Measurements from ENCODE around the gene FNIP1. TPM values are rescaled to one million over a fixed set of nuclear protein-coding genes. Genes with fewer than 3 reads are reported as not detected.

FNIP1 gene
- total and polyA plus RNA-seq, 9 of the 15 experiments (the other 6 are each of a cell fraction or from before 2014, with no cell fraction given) = 5.0 to 32.8 (median 18.4) TPM

GRCh38 chr5:131633830-131634229 is 163.0 kb downstream of the FNIP1 start:
- POLR2A ChIA-PET = interaction anchor here (1.1 to 1.8 kb wide), 2 partner anchors 10 to 165 kb away, joined by 3 to 5 read pairs; no protein-coding TSS in a partner anchor
- no TSS peak for BruUV-seq (replicated peaks)
- DNase-seq (ENCODE audit: extremely low read depth in 1 of 4, low spot score in 3 of 4) = peak in 1 of 4 experiments; percentile 38
- Histone ChIP-seq H3K4me3 (peak overlapping the region; percentile 70), H2AFZ (ENCODE audit: low read depth, low read length) (no peak overlapping the region), H3K9me1 (ENCODE audit: control insufficient read depth, insufficient read depth, low read length) (peaks cover 4% of the 10 kb centered on the region), H3K36me3 (ENCODE audit: control insufficient read depth, insufficient read depth, low read length) (peaks cover 15% of the 10 kb centered on the region), H3K9ac (ENCODE audit: insufficient read depth in 1 of 2, low read depth in 2 of 2, low read length in 2 of 2) (peak overlapping the region in 1 of 2 experiments; percentile 92; a peak in 3 of 4 replicates), H4K20me1 (replicated peaks; ENCODE audit: control insufficient read depth, insufficient read depth, low read length) (peaks cover 20% of the 10 kb centered on the region), H3K4me1 (replicated peaks in 1 of 2; ENCODE audit: control insufficient read depth in 2 of 2, insufficient read depth in 2 of 2, low read length in 2 of 2) (peaks cover 26 to 46% of the 10 kb centered on the region in 2 experiments; a peak in 4 of 5 replicates), H3K27ac (ENCODE audit: extremely low read depth, low read depth, low read length) (peak overlapping the region; percentile 99), H3K79me2 (ENCODE audit: control insufficient read depth, insufficient read depth, low read length) (peaks cover 62% of the 10 kb centered on the region), H3K9me3 (replicated peaks; ENCODE audit: control insufficient read depth, insufficient read depth, low read depth, low read length) (no peaks in the 10 kb centered on the region), H3K27me3 (ENCODE audit: control insufficient read depth in 2 of 2, insufficient read depth in 2 of 2, low read length in 2 of 2) (no peaks in the 10 kb centered on the region), H3K4me2 (ENCODE audit: insufficient read depth, low read length) (peak overlapping the region; percentile 99)
- in situ Hi-C loops (cut with MboI) = no loop called here
- ATAC-seq = no peak
- no peak for FAIRE-seq
- under 1% methylated on average over 5 of the region's 5 CpGs for WGBS (ENCODE audit: insufficient coverage, low coverage, missing lambda C conversion rate)
- CTCF ChIA-PET (ENCODE audit: low intra/inter-chr PET ratio) = no interaction called here
- intact Hi-C loops (cut with micrococcal nuclease) = loop anchor here (2.0 kb wide), 2 partner anchors 45 to 163 kb away; partner anchors contain the start of gene FNIP1
- TF ChIP-seq POLR2H (tag; IDR thresholded peaks at IDR 0.05; ENCODE audit: low read depth) (peak; percentile 18), ZNF668 (CRISPR knock-in tag; IDR thresholded peaks at IDR 0.05) (no peak), ELF1 (tag; IDR thresholded peaks at IDR 0.05) (peak; percentile 9; the same call in 1 of the 2 replicates), YY1 (IDR thresholded peaks at IDR 0.05; ENCODE audit: borderline replicate concordance in 1 of 3, control insufficient read depth in 1 of 3, extremely low read depth in 1 of 3, insufficient read depth in 3 of 3, insufficient read length in 1 of 3, insufficient replicate concordance in 2 of 3, low read depth in 1 of 3, low read length in 2 of 3) (peak in 1 of 3 experiments; percentile 17), NR2C2 (CRISPR knock-in tag; IDR thresholded peaks at IDR 0.05) (no peak), NR2C2 (tag; IDR thresholded peaks at IDR 0.05) (peak; percentile 87), SMARCA5 (IDR thresholded peaks at IDR 0.05) (no peak), ZNF407 (IDR thresholded peaks at IDR 0.05; ENCODE audit: low read depth) (peak; percentile 83), ZNF592 (IDR thresholded peaks at IDR 0.05) (no peak)

Data from K562 (cell line).